HG03064 (cell line): ENCODE results near the gene CLEC12A.
A peak's percentile ranks its signal among the peaks of the same experiment; 100 is the strongest.
"Not testable (repeated sequence)": the region's sequence is repeated elsewhere in the genome, so short reads cannot be mapped to it uniquely, and the experiment has no call there.

Experiments
- ATAC-seq: cut with Tn5 transposase; IDR thresholded peaks from one replicate; pipeline ENCODE4 v1.9.1; 2021; ENCODE audit warnings: low read depth; ENCODE audit not compliant: unreplicated experiment

CLEC12A gene

GRCh38 chr12:9971181-9971580, at the start of gene CLEC12A:
Gene CLEC12A, plus strand, starts transcription at chr12:9971409. Its CDS starts 188 bp downstream, at chr12:9971597.
- no peak for ATAC-seq

GRCh38 chr12:9922429-9922828, 48.8 kb upstream of the CLEC12A start:
- ATAC-seq, result no peak

- ATAC-seq, result no peak
These were observed 45.4 kb upstream of the CLEC12A start for GRCh38 chr12:9925705-9926393.

- ATAC-seq, result no peak
These were observed 44.3 kb upstream of the CLEC12A start for GRCh38 chr12:9926876-9927275.

GRCh38 chr12:9928607-9929006, 42.6 kb upstream of the CLEC12A start:
- ATAC-seq, result no peak

GRCh38 chr12:9931245-9931644, 40.0 kb upstream of the CLEC12A start:
- ATAC-seq, result no peak

GRCh38 chr12:9932270-9932669, 38.9 kb upstream of the CLEC12A start, which contains the start of gene CLEC2A:
Gene CLEC2A, minus strand, starts transcription at chr12:9932370. Its CDS starts 41 bp downstream, at chr12:9932329.
- no peak for ATAC-seq

- no peak for ATAC-seq
These were observed 37.3 kb upstream of the CLEC12A start for GRCh38 chr12:9933958-9934357.

GRCh38 chr12:9935026-9935425, 36.2 kb upstream of the CLEC12A start:
- ATAC-seq, result no peak

GRCh38 chr12:9936591-9936990, 34.6 kb upstream of the CLEC12A start:
- ATAC-seq, result no peak

GRCh38 chr12:9940375-9940774, 30.8 kb upstream of the CLEC12A start:
- no peak for ATAC-seq

GRCh38 chr12:9941838-9942237, 29.4 kb upstream of the CLEC12A start:
- no peak for ATAC-seq

- ATAC-seq, result no peak
These were observed 28.0 kb upstream of the CLEC12A start for GRCh38 chr12:9943240-9943639.

GRCh38 chr12:9944391-9944790, 26.8 kb upstream of the CLEC12A start:
- no peak for ATAC-seq

- ATAC-seq, result no peak
These were observed 23.5 kb upstream of the CLEC12A start for GRCh38 chr12:9947674-9948073.

GRCh38 chr12:9948606-9949296, 22.5 kb upstream of the CLEC12A start:
- ATAC-seq, result peak; percentile 86

GRCh38 chr12:9951026-9951675, 20.1 kb upstream of the CLEC12A start:
- ATAC-seq, result no peak

- ATAC-seq, result not testable (repeated sequence)
These were observed 18.1 kb upstream of the CLEC12A start for GRCh38 chr12:9952954-9953729.

GRCh38 chr12:9957834-9958233, 13.4 kb upstream of the CLEC12A start:
- no peak for ATAC-seq

GRCh38 chr12:9960590-9960989, 10.6 kb upstream of the CLEC12A start:
- ATAC-seq, result no peak

- no peak for ATAC-seq
These were observed 10.1 kb upstream of the CLEC12A start for GRCh38 chr12:9961106-9961505.
